ENCODE measurements around the gene RMDN2.

DNA sequence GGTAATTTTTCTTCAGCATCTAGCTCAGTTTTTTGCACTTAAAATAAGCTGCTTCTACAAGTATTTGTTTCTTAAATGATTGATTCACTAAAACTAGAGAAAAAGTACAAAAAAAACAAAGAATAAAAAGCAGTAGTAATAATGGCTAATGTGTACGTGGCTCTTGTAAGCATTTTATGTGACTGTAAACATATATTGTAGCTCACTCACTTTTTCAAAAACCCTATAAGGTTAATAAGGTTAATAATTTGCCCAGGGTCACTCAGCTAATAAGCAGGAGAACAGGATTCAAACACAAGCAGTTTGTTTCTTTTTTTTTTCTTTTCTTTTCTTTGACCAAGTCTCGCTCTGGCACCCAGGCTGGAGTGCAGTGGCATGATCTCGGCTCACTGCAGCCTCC is 67.5 kb downstream of the RMDN2 start:
- no peak for TF ChIP-seq CTCF (IDR thresholded peaks at IDR 0.05)
- TF ChIP-seq POLR2A (IDR thresholded peaks at IDR 0.05), result no peak
